COLO829 (cell line): ENCODE data around the gene TSPAN1.
A peak's percentile ranks its signal among the peaks of the same experiment; 100 is the strongest.

ENCODE experiments used
- DNase-seq: peaks from one replicate; pipeline ENCODE4 v3.0.0; 2012; ENCODE audit warnings: low spot score

Gene TSPAN1

GRCh38 chr1:46160212-46160611, 14.7 kb upstream of the TSPAN1 start:
- no peak for DNase-seq

DNA sequence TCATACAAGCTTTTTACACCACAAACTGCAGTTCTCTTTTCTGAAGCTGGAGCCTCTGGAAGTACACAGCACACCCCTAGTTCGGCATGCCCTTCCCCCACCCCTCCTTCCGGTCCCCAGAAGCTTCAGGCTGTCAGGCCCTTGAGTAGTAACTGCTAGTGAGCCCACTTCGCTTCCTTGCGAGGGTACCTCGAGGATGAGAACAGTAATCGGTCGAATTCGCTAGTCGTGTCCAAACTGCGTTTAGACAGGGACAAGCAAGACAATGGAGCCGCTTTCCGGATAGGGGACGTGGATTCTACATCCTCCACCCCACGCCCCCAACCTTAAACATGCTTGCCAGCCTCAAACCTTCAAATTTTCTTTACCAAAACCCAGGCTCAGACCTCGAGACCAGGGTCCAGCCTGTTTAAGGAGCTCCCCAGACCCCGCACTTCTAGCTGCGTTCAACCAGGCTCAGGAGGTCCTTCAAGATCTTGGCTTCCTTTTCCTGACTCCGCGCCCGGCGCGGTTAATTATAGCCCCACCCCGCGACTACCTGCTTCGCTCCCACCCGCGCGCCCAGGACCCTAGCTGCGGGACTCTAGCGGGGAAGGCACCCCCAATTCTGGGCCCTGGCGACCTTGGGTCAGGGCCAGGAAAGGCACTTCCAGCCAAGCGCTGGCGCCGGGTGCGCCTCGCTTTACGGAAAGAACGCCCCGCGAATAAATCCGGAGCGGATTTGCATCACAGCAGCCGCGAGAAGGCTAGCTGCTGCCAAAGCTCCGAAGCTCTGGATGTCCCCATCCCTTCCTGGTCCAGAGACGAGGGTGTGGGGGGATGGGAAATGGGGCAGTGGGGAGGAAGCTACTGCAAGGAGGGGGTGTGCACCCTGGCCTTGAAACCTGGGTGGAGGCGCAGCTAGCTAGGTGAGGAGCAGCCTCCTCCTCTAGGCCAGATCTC, 8.1 kb upstream of the TSPAN1 start:
- no peak for DNase-seq

GRCh38 chr1:46168477-46168876, 6.4 kb upstream of the TSPAN1 start:
- DNase-seq: no peak

DNA sequence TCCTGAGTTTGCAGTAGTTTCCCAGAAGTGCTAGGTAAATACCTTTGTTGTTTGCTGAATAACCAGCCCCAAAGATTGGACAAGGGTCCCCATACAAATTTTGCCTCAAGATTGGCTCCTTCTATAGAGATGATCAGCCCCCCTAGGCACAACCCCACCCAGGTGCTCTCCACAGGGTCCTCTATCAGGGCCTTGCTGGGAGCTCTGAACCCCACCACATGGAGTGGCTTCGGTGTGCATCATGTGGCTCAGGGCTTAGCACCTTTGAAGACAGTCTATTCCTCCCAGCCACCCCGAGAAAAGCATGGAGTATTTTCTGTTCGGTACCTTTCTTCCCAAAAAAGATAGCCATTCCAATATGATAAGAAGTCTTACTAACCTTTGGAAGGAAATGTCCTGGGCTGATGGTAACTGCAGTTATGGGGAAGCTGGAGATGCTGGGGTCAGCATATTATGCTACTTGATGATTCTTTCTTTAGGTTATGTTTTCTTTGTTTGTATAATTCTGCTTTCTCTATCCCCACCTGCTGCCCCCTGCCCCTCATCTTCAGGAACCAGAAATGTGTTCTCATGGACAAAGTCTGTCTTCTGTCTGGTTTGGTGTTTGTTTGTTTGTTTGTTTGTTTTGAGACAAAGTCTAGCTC, 5.0 kb upstream of the TSPAN1 start:
- DNase-seq: no peak

- no peak for DNase-seq
These were observed 3.5 kb upstream of the TSPAN1 start for GRCh38 chr1:46171351-46171750.

DNA sequence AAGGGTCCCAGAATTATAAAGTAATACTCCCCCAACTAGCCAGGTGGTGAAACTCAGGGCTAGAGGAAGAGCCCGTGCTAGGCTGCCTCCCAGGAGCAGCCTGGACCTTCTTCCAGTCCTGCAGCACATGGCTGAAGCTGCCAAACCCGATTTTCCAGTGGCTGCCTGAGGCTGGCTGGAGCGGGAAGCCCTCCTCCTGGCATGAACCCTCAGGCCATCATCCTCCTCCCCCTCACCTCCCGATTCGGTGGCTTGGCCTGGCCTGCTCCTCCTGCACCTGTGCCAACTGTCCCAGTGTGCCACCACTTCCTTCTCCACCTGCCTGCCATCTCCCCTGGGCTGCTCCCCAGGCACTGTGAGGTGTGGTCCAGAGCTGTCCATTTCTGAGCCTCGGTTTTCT, 3.0 kb upstream of the TSPAN1 start:
- DNase-seq: no peak

DNA sequence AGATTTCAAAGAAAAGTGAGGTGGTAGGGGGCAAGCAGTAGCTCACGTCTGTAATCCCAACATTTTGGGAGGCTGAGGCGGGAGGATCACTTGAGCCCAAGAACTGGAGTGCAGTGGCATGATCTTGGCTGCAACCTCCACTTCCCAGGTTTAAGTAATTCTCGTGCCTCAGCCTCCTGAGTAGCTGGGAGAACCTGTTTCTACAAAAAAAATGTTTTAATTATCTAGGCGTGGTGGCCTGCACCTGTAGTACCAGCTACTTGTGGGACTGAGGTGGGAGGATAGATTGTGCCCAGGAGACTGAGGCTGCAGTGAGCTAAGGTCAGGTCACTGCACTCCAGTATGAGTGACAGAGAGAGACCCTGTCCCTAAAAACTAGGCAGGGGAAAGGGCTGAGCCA, 2.6 kb upstream of the TSPAN1 start:
- DNase-seq: no peak

DNA sequence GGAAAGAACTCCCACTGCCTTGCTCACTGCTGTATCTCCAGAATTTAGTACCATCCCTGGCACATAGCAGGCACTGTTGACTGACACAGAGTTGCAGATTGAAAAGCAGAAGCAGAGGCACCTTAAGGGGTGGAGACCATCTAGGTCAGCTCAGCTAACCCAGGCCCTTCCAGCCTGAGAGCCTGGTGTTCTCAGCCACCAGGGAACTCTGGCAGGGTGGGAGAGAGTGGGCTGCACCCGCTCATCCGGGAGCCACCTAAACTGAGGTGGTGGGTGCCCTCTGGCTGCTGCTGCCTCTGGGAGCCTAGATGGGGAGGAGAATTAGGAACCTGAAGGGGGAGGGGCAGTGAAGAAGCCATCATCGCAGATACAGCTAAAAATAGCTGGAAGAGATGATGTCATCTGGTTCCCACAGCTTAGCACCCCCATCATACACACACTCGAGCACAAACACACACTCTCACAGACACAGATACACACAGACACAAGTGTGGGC, 1.5 kb upstream of the TSPAN1 start:
- no peak for DNase-seq

GRCh38 chr1:46175243-46175642, 356 bp downstream of the TSPAN1 start:
- DNase-seq: no peak

DNA sequence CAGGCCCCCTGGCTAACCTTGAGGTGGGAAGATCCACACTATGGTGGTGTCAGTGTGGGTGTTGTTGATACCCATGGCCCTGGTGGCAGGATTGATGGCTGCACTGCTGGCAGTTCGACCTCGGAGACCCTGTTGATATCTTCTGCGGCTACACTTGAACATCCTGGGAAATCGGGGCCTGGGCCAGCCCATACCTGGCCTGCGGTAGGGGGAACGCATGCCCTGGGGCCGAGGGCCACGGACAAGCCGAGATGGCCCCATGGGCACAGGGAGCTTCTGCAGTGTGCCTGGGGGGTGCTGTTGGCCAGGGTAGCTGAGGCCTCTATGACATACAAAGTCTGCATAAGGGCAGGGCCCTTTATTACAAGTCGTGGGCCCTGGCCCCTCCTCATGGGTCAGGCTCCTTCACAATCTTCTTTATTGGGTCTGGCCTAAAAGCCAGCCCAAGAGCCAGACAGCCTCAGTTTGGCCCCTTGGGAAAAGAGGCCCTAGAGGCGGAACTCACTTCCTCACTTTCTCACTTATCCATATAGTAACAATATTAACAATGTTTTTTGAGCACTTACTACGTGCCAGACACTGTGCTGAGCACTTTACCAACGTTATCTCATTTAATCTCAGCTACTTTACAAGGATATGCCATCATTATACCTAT, 1.5 kb downstream of the TSPAN1 start, which contains the start of gene P3R3URF:
Gene P3R3URF, minus strand, starts transcription at position 278 of the 655 bp plus-strand sequence. Its CDS starts 17 bp downstream, at position 261.
- DNase-seq: no peak

DNA sequence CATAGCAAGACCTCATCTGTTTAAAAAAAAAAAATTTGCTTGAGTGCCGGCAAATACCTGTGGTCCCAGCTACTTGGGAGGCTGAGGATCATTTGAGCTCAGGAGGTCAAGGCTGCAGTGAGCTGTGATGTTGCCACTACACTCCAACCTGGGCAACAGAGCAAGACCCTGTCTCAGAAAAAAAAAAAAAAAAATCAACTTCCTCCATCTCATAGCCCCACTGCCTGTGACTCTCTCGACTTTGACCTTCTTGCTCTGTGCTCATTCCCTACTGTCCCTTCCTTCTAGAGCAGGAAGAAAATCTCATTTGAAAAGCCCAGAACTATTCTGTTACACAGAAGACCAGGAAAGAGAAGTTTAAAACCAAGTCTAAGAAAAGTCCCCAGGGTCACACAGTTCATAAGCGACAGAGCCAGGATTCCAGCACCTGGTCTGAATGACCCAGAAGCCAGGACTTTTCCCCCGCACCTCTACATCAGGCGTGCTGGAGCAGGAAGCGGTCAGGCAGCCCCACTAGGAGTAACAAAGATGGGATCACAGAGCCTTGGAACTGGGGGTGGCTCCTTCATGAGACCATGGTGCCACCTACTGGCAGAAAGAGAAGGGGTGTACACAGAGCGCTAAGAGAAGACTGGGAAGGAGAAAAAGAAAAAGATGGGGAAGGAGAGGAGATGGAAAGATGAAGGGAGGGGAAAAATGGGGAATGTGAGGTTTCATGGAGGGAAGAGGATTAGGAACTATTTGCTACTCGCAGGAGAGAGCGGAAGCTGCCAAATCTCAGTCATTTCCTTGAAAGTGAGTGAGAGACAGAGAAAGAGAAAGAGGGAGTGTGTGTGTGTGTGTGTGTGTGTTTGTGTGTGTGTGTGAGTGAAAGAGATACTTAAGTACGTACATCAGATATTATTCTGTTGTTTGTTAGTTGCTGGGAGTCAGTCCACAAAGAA, 4.5 kb downstream of the TSPAN1 start:
- peak; percentile 75 for DNase-seq

DNA sequence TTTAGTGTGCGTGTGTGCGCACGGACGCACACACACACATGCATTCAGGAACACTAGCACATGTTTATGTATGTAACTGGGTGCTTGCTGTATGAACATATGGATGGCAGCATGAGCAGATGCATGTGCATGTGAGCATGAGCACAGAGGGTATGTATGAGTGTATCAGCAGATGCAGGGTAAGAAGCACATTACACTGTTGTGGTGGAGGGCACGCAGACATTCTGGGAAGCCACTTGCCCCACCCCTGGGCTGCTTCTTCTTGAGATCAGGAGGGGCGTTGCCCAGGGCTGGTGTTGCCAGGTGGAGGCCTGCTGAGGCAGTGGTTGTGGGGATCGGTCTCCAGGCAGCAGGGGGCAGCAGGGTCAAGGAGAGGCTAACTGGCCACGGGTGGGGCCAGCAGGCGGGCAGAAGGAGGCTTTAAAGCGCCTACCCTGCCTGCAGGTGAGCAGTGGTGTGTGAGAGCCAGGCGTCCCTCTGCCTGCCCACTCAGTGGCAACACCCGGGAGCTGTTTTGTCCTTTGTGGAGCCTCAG, 5.3 kb downstream of the TSPAN1 start:
- DNase-seq: no peak

GRCh38 chr1:46181343-46182260, 6.7 kb downstream of the TSPAN1 start:
- no peak for DNase-seq

- DNase-seq: peak; percentile 79
These were observed 8.4 kb downstream of the TSPAN1 start for GRCh38 chr1:46183079-46183847.

DNA sequence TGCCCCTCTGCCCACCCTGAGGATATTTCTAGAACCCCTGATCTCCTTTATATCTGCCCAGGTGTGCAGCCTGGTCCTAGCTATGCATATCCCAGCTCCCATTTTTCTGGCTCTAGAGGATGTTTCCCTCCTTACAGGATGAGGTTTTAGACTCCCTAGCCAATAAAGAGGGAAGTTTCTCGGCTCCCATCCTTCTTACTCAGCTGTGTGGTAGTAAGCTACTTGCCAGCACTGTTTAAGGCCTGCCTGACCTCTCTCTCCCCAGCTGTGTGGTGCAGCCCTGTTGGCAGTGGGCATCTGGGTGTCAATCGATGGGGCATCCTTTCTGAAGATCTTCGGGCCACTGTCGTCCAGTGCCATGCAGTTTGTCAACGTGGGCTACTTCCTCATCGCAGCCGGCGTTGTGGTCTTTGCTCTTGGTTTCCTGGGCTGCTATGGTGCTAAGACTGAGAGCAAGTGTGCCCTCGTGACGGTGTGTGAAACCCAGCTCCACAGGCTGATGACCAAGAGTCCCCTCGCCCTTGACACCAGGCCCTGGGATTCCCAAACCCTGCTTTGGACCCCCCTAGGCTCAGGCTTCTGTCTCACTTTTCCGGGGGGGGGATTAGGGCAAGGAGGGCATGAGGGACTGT, 9.2 kb downstream of the TSPAN1 start:
- no peak for DNase-seq

GRCh38 chr1:46184920-46185658, 10.2 kb downstream of the TSPAN1 start:
- no peak for DNase-seq

DNA sequence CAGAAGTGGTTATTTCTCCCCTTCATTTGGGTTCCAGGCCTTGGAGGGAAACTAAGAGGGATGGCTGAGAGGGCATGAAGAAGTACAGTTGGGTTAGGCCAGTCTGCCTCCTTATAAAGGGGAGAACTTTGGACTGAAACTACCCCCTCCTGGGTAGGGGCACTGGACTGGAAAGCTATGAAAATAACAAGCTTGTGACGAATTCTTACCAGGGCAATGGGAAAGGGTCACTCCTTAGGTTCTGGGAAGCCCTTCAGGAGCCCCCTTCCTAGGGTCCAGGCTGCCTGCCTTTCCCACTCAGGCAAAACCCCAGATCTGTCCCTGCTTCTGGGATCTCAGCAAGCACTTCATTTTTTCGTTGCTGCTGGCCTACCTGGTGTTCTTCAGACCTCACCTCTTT, 11.2 kb downstream of the TSPAN1 start:
- no peak for DNase-seq
